GM21576 (cell line): ENCODE results near the gene TRIM17.

Source experiments
- ATAC-seq: cut with Tn5 transposase; IDR thresholded peaks from one replicate; pipeline ENCODE4 v1.9.1; 2021; ENCODE audit warnings: mild to moderate bottlenecking, moderate library complexity; ENCODE audit not compliant: unreplicated experiment

Gene TRIM17

DNA sequence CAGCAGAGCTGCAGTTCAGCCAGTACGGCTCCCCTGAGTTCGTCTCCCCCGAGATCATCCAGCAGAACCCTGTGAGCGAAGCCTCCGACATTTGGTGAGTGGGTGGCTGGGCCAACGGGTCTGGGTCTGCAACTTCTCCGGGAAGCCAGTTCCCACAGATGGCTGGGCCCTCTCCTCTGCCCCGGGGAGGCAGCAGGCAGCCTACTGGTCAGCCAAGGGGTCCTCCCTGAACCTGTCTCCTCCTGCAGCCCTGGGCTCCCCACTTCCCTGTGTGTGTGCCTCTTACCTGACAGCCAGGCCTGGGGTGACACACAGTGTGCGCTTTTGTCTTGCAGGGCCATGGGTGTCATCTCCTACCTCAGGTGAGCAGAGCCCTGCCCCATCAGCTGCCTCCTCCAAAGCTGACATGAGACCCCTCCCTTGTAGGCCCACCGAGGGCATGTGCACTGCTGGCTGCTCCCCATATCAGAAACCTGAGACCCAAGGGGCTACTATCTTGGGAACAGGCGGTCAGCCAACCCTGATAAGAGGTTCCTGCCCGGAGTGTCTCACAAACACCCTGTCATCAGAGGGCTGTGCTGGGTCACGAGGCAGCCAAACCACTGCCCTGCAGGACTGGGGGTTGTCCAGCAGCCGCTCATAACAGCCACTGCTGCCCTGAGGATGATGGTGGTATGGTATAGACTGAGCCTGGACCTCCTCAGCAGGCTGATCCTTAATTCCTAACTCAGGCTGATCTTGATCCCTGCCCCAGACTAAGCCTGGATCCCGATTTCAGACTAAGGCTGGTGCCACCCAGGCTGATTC, 47.7 kb downstream of the TRIM17 start:
- ATAC-seq = no peak

GRCh38 chr1:228367798-228368791, 48.6 kb downstream of the TRIM17 start:
- no peak for ATAC-seq

- ATAC-seq = no peak
These were observed 49.6 kb downstream of the TRIM17 start for GRCh38 chr1:228366866-228367741.

GRCh38 chr1:228366062-228366865, 50.4 kb downstream of the TRIM17 start:
- no peak for ATAC-seq

GRCh38 chr1:228365271-228366061, 51.2 kb downstream of the TRIM17 start:
- ATAC-seq = no peak

DNA sequence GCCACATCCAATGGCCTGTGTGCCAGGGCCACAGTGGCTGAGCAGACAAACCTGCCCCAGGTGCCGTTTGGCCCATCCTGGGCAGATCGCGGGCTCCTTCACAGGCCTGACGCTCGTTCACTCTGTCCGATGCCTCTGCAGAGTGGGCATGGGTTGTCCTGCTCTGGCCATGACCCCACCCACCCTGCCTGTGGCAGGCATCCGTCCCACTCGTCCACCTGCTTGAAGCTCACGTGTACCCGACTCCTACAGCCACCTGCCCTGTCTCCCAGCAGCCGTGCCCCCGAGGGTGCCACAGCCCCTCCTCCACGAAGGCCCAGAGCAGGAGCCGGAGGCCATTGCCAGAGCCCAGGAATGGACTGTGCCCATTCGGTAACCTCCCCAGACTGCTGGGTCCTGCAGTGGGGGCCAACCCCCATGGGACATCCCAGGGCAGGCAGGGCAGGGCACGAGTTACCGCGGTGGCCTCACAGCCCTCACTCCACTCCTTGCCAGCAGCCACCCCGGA, 51.9 kb downstream of the TRIM17 start:
- no peak for ATAC-seq

DNA sequence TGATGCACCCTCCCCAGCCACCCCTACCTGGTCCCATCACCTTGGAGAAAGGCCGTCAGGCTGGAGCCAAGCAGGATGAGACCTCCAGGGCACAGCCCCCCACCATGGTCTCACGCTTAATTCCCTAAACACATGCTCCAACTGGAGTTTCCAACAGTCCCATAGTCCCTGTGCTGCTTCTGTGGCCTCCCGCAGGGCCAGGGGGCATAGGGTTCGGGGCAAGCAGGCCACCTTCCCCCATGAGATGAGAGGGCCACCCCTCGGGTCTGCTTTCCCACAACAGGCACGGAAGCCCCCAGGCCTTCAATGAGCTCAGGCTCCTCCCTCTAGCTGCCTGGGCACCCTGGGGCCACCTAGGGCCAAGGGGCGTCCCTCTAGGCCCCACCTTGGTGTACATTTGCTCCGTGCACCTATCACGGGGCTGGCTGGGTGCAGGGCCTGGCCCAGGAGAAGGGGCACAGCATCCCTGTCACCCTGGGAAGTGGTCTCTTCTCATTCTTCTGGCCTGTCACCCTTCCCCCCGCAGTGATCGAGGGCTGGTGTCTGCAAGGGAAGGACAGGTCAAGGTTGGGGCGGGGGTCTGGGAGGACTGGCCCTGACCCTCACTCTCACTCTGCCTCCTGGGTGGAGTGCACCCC, 52.5 kb downstream of the TRIM17 start:
- ATAC-seq = no peak

DNA sequence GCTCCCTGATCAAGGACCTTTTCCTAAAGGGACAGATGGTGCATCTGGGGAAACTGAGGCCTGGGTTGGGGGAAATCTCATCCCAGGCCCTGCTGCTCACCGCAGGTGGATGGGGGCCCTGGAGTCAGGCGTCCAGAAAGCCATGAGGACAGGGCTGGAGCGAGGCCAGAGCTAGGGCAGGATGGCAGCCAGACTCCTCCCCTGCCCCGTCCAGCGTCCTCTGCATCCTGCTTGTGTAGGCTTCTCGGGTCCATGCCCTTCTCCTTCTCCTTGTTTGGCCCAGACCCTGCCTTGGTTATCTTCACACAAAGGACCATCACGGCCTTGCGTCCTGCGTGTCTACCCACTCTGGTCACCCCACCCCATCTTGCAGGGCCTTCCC, 53.0 kb downstream of the TRIM17 start:
- ATAC-seq = no peak

DNA sequence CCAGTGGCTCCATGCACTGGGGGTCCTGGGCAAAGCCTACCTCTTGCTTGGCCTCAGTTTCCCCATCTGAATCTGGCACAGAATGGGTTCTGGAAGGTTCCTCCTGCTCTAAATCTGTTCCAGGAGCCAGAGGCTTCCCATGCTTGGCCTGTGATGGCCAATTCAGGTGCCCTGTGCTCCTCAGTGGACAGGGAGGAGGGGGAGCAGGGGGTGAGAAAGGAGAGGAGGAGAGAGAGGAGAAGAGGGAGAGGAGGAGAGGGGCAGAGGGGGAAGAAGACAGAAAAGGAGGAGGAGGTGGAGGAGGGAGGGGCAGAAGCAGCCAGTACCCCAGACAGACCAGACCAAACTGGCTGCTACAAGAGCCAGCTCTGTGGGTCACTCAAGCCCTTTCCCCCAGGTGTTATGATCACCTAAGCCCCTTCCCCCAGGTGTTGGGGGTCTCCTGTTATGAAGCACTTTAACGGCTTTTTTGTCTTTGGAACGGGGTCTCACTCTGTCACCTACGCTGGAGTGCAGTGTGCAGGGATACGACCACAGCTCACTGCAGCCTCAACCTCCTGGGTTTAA, 53.7 kb downstream of the TRIM17 start:
- no peak for ATAC-seq

- no peak for ATAC-seq
These were observed 54.3 kb downstream of the TRIM17 start for GRCh38 chr1:228362141-228362883.

GRCh38 chr1:228361314-228362140, 55.1 kb downstream of the TRIM17 start:
- ATAC-seq = no peak

DNA sequence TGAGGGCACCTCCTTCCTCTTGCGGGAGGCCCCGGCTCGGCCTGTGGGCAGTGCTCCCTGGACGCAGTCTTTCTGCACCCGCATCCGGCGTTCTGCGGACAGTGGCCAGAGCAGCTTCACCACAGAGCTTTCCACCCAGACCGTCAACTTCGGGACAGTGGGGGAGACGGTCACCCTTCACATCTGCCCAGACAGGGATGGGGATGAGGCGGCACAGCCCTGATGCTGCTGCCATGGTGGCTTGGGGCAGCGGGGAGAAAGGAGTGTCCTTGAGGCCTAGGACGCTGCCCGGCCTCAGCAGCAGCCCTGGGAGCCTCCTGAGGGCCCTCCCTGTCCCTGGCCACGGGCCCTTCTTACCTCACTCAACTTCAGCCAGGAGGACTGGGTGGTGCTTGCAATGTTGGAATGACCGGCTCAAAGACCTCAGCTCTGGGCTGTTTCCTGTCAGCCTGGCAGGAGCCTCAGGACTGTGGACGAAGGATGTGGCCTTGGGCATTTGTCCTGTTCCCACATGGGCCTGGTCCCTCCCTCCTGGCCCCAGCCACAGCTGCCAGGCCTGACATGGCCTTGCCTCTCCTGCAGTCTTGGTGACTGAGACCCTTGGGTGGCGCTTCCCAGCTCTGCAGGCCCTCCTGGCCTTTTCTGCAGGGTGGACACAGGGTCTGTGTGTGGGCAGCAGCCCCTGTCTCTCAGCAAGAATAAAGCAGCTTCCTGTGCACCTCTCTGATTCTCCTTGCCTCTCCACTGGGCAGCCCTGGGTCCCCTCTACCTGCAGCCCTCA, 55.9 kb downstream of the TRIM17 start:
- ATAC-seq = no peak

- no peak for ATAC-seq
These were observed 56.8 kb downstream of the TRIM17 start for GRCh38 chr1:228359613-228360532.

DNA sequence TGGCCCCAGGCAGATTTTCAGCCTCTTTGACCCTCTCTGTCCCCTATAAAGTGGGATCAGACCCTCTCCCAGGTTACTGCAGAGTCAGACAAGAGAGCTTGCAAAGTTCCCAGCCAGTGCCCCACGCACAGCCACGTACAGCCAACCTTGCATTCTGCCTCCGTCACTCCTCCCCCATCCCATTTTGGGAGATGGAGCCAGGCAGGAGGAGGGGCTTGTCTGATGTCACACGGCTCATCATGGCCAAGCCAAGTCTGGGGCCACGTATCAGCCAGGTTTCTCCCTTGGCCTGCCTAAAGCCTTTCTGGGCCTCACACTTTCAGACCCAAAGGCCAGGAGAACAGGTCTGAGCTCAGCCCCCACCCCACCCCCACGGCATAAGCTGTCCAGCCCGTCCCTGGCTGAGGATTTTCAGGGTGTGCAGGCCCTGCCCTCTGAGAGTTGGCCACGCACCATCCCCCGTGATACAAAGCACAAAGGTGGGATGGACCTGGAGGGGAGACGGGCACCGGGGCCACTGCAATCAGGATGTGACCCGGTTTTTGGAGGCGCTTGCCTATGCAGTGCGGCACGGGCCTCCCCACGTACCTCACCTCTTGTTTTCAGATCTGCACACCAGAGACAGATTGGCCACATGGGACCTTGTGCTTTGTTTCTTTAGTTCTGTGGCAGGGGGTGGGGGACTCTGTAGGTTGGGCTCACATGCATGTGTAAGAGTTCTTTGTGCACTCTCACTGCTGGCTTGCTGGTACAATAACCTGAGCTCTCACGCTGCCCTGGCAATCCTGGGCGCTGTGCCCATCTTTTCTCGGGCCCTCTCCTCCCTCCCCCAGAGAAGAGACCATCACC, 57.7 kb downstream of the TRIM17 start:
- ATAC-seq = no peak
